ENCODE data around the gene VAMP5. TPM values are rescaled to one million over a fixed set of nuclear protein-coding genes. Genes with fewer than 3 reads are reported as not detected.

Gene VAMP5
- total RNA-seq, 1 experiment from 2014 or later: 0.59 TPM

- Histone ChIP-seq H3K18ac (ENCODE audit: insufficient read length, low read depth, low read length) (no peak overlapping the region), H2BK15ac (ENCODE audit: low read depth, low read length) (no peak overlapping the region), H4K8ac (replicated peaks; ENCODE audit: insufficient read length, low read depth, low read length) (no peak overlapping the region), H2AK5ac (ENCODE audit: insufficient read length, low read length) (no peak overlapping the region), H2BK5ac (ENCODE audit: insufficient read length, low read length) (no peak overlapping the region), H3K9me3 (ENCODE audit: control insufficient read depth, low read depth, low read length) (no peaks in the 10 kb centered on the region), H3K9ac (ENCODE audit: extremely low read depth, insufficient read length, low read length) (no peak overlapping the region), H2AFZ (ENCODE audit: low read length) (no peak overlapping the region), H3K14ac (ENCODE audit: insufficient read depth, low read length) (no peak overlapping the region), H3K27me3 (ENCODE audit: insufficient read depth, low read length) (no peaks in the 10 kb centered on the region), H3T11ph (ENCODE audit: low read length) (no peak overlapping the region), H4K20me1 (ENCODE audit: control insufficient read depth, insufficient read depth, insufficient read length) (no peaks in the 10 kb centered on the region), H3K4me1 (ENCODE audit: insufficient read depth, low read length) (peaks cover 3% of the 10 kb centered on the region; the same call in 1 of the 2 replicates), H4K5ac (ENCODE audit: insufficient read length, low read depth, low read length) (no peak overlapping the region), H2BK12ac (ENCODE audit: insufficient read length, low read depth, low read length) (no peak overlapping the region), H3K79me2 (ENCODE audit: insufficient read depth, low read length) (no peaks in the 10 kb centered on the region), H2BK20ac (ENCODE audit: low read depth, low read length, poor library complexity, severe bottlenecking) (no peak overlapping the region), H3K23ac (ENCODE audit: insufficient read length, low read depth, low read length) (no peak overlapping the region), H2BK120ac (ENCODE audit: low read depth, low read length, poor library complexity, severe bottlenecking) (no peak overlapping the region), H3K4me2 (ENCODE audit: insufficient read depth, insufficient read length, low read length) (no peak overlapping the region), H3K56ac (ENCODE audit: insufficient read length, low read depth, low read length) (no peak overlapping the region), H3K4ac (ENCODE audit: low read depth, low read length) (no peak overlapping the region), H3K27ac (ENCODE audit: insufficient read length, low read depth, low read length) (no peak overlapping the region), H4K91ac (ENCODE audit: insufficient read length, low read depth, low read length) (no peak overlapping the region), H3K79me1 (ENCODE audit: insufficient read depth, low read depth, low read length, poor library complexity, severe bottlenecking) (no peaks in the 10 kb centered on the region), H3K23me2 (ENCODE audit: insufficient read length, low read depth, low read length, poor library complexity, severe bottlenecking) (peaks cover 4% of the 10 kb centered on the region)
- H3K4me3 Mint-ChIP-seq: peak overlapping the region in 1 of 2 experiments; percentile 51; a peak in 2 of 5 replicates
- no peak for DNase-seq
- TF ChIP-seq, protein P1, sequence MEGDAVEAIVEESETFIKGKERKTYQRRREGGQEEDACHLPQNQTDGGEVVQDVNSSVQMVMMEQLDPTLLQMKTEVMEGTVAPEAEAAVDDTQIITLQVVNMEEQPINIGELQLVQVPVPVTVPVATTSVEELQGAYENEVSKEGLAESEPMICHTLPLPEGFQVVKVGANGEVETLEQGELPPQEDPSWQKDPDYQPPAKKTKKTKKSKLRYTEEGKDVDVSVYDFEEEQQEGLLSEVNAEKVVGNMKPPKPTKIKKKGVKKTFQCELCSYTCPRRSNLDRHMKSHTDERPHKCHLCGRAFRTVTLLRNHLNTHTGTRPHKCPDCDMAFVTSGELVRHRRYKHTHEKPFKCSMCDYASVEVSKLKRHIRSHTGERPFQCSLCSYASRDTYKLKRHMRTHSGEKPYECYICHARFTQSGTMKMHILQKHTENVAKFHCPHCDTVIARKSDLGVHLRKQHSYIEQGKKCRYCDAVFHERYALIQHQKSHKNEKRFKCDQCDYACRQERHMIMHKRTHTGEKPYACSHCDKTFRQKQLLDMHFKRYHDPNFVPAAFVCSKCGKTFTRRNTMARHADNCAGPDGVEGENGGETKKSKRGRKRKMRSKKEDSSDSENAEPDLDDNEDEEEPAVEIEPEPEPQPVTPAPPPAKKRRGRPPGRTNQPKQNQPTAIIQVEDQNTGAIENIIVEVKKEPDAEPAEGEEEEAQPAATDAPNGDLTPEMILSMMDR (conservative IDR thresholded peaks at IDR 0.05): no peak
- no peaks in the 10 kb centered on the region for H3K27me3 Mint-ChIP-seq (ENCODE audit: low read depth)
- WGBS (ENCODE audit: extremely low coverage, insufficient read length, low lambda C conversion rate): no CpG with 5 or more reads among the region's 6 CpGs
- no peaks in the 10 kb centered on the region for H3K9me3 Mint-ChIP-seq
- H3K27ac Mint-ChIP-seq: no peak overlapping the region
- H3K4me1 Mint-ChIP-seq: peaks cover 17 to 20% of the 10 kb centered on the region in 2 experiments
- H3K36me3 Mint-ChIP-seq (ENCODE audit: insufficient read depth in 1 of 3, low read depth in 3 of 3): peaks cover 10 to 33% (median 21%) of the 10 kb centered on the region in 3 experiments; a peak in 6 of 7 replicates
Observed at GRCh38 chr2:85604568-85605339, 20.5 kb downstream of the VAMP5 start.

All from H9 (cell line).